ENCODE results near the gene FOXO1. TPM values are rescaled to one million over a fixed set of nuclear protein-coding genes. Genes with fewer than 3 reads are reported as not detected.

FOXO1 gene
- total RNA-seq, 1 donor from 2014 or later: 4.2 TPM

DNA sequence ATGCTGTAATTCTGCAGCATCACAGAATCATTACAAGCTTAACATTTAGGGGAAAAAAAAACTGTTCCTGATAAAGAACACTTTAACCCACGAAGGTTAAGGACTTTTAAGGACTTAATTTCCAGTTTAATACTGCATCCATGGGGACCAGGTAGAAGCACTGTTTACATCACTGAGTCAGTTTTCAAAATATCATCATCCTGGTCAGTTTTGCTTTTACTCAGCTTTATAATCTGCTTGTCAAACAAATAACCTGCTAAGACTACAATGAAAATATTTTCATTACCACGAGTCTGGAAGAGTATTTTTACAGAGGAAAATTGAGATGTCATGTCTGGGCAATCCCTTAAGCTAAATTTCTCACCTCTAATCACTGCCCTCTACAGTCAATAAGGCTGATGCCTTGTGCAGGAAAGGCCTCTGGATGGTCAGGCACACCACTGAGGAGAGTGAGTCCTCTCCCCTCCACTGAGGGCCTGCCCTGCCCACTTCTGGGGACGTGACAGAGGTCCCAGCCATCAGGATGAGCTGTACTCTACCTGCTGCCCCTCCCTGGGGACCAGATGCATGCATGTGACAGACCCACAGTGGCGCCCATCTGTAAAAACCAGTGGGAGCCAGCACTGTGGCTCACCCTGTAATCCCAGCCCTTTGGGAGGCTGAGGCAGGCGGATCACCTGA lies 31.0 kb downstream of the FOXO1 start:
- DNase-seq: no peak

DNA sequence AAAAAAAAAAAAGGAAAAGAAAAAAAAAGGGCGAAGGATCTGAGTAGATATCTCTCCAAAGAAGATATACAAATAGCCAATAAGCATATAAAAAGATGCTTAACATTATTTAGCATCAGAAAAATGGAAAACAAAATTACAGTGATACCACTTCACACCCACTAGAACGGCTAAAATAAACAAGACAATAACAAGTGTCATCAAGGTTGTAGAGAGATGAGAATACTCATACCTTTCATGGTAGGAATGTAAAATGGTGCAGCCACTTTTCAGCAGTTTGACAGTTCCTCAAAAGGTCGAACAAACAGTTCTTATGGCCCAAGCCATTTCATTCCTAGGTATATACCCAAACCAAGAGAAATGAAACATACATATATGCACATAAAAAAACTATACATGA lies 33.5 kb downstream of the FOXO1 start:
- no peak for DNase-seq

DNA sequence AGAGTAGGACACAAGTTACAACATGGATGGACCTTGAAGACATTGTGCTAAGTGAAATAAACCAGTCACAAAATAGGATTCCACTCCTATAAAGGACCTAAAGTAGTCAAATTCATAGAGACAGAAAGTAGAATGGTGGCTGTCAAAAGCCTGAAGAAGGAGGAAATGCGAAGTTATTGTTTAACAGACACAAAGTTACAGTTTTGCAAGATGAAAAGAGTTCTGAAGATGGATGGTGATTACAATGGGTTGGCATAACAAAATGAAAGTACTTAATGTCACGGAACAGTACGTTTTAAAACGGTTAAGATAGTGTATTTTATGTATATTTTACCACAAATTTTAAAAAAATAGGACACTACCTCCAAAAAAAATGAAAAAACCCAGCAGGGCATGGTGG lies 34.8 kb downstream of the FOXO1 start:
- no peak for DNase-seq

DNA sequence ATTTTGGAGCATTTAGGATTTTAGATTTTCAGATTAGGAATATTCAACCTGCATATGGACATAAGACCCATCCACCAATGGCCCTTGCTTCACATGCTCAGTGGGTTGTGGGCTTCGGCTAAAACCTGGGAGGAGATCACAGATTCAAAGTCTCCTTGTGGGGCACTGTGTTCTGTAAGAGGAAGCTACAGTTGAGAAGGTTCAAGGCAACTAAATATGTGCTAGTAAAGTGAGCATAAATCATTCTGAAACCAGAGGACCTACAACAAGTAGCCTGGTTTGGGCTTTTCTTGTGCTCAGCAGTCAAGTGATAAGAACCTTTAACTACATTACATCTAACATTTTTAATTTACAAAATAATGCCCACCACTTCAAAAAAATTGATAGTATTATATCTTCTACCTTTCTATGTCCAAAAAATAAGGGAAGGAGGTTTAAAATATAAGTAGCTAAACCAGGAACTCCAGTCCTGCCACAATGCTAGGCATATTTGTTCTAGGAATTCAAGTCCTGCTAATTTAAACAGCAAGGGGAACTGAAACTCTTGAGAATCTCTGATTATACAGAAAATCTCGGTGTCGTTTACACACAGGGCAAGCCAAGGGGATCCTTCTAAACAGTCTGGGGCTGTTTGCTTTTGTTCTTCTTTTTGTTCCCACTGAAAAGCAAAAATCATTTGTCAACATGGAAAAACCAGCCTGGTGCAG lies 36.6 kb downstream of the FOXO1 start:
- DNase-seq: no peak

DNA sequence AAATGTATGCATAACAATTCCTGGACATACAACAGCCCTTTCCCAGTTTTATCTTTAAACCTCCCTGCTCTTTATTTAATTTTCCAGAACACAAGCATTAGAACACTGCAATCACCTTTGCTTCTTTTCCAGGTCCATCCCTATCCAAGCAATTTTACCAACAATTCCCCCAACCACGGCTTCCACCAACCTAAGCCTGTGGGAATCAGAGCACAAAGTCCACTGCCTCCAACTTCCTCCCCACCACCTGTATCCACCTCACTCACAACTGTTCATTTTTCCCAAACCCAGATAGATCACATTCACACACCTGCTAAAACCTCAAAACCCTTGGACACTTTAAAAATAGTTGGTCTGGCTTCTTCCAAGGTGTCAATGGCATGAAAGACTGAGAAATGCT lies 39.5 kb downstream of the FOXO1 start:
- DNase-seq: no peak

DNA sequence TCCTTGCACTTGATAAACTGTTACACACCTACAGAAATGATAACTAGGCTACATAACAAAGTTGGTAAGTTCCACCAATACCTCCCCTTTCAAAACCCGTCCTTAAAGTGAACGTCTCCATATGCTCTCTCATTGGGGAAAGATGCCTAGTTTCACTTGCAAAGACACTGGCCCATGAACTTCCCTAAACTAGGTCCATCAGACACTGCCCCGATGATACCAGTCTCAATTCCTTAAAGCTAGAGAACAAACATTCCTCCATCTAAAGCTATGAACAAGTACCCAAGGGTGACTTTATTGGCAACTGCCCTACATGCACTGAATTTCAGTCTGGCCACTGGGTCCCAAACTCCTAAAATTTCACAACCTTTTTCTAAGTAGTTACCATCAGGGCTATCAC lies 39.9 kb downstream of the FOXO1 start:
- DNase-seq: no peak

DNA sequence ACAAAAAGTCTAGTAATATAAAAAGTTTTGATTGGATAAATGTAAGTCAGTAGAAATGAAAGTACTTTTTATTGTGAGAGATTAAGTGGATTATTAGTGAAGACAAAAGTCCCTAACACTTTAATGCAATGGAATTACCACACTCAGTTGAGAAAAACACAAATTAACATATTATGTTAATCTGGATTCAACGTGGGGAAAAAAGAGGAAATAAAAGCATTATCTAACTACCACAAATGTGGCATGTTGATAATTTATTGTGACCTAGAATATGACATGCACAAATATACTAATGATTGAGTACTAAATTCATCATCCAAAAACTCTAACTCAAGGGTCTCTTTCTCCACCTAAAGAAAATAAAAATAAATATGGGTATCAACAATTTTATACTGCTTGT lies 41.5 kb downstream of the FOXO1 start:
- DNase-seq: no peak

DNA sequence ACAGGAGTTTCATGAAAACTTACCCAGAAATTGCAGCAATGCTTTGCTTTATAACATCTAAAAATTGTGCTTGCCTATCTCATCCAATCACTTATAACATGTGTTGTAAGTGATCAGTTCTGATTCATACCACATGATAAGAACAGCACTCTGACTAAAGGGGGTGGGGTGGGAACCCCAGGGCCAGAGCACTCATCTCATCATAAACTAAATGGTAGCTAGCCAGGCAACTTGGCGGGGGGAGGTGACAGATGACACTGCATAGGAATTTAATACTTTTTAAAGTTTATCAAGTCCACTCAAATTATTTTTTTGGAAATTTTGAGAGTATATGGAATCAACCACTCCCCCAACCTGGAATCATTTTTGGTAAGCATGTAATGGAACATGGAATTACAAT lies 42.1 kb downstream of the FOXO1 start:
- no peak for DNase-seq

DNA sequence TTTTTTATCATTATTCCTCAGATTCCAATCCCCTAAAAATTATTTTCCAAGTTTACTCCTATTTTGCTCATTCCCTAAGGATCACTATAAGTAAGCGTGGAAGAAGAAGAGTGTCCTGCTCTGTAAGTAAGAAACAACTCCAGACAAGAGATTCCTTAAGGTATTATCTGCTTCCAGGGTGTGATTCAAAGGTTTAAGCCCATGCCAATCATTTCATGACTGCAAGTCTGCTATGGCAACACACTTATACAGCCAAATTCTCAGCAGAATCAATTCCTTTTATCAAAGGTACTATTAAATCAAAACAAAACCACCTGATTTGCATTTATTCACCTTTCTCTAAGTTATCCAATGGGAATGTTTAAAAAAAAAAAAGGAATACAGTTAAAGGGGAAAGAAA lies 43.7 kb downstream of the FOXO1 start:
- no peak for DNase-seq

DNA sequence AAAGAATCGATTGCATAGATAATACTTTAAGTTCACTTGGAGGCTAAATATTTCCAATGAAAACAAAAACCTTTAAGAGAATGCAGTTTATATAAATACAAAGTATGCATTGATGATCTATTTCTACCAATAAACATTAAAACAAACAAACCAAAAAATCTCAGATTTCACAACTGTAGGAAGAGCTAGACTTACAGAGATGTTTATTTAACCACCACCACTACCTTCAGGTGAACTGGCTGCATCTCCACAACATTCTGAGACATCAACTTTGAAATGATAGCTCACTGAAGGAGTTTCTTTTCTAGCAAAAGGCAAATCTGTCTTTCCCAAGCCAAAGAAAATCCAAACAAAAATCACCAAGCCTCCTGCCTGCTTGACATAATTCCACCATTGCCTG lies 44.2 kb downstream of the FOXO1 start:
- DNase-seq: no peak

DNA sequence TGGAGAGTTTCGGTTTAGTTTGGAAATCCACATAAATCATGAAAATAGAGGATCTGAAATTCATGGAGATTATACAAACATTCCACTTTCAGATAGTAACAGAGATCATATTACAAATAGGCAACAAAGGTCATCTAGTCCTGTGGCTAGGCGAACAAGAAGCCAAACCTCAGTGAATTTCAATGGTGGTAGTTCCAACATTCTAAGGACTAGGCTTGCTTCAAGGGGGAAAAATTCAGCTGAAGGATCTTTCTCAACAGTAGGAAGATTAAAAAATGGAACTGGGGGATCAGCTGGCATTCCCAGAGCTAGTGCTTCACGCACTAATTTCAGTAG lies 47.0 kb downstream of the FOXO1 start:
- no peak for DNase-seq

DNA sequence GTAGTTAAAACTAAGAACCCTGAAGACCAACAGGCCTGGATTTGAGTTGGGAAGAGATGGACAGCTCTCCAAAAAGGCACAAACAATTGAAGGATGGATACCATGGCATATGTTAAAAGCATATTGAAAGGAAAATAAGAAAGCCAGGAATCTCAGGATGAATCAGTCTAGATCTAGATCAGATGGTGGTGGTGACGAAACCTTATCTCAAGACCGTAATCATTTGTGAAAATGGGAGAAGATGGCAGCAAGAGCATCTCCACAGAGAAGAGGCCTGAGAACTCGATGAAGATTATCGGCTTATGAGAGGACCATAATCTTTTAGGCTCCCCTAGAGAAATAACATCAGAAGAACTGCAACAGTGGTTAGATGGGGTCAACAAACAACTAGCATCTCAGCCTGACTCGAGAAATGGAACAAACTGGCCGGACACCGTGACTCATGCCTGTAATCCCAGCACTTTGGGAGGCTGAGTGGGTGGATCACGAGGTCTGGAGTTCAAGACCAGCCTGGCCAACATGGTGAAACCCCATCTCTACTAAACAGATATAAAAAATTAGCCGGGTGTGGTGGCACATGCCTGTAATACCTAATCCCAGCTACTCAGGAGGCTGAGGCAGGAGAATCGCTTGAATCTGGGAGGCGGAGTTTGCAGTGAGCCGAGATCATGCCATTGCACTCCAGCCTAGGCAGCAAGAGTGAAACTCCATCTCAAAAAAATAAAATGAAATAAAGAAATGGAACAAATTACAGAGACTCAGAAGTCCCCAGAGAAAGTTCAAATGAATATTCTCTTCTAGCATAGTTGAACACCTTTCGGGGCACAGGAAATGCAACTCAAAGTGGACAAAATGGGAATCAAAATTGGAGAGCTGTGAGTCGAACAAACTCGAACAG lies 47.6 kb downstream of the FOXO1 start:
- no peak for DNase-seq

DNA sequence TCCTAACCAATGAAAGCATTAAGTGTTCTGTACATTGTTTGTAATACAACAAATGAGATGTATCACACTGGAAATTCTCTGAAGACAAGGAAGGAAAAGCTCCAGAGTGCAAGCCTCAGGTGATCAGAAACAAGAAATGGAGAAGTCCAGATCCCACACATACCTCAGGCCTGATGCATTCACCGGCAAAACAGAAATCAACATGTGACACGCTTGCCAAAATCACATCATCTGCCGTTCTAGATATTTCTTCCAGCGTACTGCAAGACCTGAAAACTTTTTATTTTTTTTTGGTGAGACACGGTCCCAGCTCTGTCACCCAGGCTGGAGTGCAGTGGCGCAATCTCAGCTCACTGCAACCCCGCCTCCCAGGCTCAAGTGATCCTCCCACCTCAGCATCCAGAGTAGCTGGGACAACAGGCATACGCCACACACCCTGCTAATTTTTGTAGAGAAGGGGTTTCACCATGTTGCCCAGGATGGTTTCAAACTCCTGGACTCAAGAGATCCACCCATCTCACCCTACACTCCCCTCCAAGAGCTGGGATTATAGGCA lies 48.6 kb downstream of the FOXO1 start:
- DNase-seq: no peak

DNA sequence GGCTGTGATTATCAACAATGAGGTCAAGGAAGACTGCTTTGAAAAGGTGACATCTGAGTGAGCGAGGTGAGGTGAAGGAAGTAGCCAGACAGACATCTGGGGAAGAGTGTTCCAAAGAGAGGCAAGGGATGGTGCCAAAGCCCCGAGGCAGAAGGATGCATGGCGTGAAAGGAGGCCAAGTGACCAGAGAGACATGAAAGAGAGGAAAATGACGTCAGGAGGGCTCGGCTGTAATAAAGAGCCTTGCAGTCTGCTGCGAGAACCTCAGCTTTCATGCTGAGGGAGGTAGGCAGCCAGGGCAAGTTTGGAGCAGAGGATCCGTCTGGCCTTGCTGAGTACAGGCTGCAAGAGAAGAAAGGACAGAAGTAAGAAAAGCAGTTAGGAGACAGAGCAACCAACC lies 50.8 kb downstream of the FOXO1 start:
- no peak for DNase-seq

DNA sequence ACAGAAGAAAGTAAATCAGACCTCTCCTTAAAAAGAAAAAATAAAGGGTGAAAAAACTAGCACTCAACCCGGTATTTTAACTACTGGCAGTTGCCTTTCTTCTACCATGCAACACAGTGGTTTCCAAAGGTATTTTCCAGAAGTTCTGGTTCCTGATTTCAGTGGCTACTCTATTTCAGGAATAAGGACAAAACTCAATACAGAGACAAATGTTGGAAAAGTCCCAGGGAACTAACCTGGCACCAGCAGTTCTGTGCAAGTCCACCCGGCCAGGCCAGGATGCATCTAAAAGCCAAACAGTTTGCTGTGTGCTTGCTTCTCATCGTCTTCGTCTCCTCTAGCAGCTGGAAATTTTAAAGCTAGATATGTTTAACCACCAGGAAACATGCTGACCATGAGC lies 52.5 kb downstream of the FOXO1 start:
- no peak for DNase-seq

DNA sequence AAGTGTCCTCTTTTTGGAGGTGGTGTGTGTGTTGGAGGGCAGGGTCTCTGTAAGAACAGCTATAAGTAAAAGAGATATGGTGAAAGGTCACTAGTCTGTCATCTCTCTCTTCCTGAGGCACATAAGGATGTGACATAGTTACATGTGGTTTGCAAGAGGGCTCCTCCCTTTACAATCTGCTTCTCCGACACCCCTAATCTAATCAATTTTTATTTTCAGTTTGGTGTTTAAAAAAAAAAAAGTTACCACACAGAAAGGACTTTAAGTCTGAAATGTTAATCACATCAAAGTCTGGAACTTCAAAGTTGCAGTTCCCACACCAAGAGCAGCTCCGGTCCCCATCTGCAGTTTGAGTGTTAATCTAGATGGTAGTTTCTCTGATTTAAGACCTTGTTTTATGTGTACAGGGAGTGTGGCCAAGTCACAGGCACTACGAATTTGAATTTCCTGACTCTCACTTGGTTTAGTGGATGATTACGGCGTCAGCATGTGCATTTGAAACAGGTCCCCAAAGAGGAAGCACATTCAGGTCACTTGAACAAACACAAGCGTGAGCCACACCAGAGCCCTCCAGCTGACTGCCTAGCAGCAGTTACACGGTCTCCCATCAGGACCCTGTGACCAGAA lies 53.1 kb downstream of the FOXO1 start:
- DNase-seq: peak; percentile 10

DNA sequence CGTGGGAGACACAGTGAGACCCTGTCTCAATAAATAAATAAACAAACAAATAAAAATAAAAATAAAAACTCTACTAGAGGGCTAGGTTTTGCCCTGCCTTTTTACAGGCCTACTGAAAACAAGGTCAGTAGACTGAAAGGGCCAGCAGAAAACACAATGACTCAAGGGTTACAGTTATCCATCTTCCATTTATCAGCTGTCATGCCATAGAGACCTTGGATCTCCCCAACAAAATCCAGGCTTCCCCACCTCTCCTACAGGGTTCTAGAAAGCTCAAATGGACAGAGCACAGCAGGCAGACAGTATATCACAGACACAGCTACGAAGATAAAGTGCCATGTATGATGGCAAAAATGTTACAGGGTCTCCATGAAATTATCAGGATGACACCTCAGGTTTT lies 54.4 kb downstream of the FOXO1 start:
- DNase-seq: no peak

DNA sequence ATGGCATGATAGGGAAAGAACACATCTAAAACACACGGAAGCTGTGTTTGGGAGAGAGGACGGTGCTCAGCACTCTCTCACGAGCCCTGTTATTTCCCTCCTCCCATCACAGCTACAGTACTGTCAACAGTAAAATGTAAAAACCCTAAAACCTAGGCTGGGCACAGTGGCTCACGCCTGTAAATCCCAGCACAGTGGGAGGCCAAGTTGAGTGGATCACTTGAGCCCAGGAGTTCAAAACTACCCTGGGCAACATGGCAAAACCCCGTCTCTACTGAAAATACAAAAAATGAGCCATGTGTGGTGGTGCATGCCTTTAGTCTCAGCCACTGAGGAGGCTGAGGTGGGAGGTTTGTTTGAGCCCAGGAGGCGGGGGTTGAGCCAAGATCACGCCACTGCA lies 54.8 kb downstream of the FOXO1 start:
- DNase-seq: no peak

DNA sequence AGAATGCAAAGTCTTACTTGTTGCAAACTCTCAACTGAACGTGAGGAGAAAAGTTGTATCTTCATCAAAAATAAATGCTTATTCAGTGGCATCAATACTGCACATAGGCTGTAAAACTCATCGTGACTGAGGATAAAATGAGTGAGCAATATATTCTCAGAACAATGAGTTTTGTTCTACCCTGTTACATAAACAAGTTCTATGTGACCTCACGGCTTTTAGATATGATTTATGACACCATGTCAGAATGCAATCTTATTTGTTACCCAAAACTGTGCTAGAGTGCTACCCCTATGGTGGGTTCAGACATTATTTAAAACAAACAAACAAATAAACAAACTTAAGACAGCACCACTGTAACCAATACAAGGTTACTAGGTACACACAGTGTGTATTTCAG lies 55.4 kb downstream of the FOXO1 start:
- DNase-seq: no peak

DNA sequence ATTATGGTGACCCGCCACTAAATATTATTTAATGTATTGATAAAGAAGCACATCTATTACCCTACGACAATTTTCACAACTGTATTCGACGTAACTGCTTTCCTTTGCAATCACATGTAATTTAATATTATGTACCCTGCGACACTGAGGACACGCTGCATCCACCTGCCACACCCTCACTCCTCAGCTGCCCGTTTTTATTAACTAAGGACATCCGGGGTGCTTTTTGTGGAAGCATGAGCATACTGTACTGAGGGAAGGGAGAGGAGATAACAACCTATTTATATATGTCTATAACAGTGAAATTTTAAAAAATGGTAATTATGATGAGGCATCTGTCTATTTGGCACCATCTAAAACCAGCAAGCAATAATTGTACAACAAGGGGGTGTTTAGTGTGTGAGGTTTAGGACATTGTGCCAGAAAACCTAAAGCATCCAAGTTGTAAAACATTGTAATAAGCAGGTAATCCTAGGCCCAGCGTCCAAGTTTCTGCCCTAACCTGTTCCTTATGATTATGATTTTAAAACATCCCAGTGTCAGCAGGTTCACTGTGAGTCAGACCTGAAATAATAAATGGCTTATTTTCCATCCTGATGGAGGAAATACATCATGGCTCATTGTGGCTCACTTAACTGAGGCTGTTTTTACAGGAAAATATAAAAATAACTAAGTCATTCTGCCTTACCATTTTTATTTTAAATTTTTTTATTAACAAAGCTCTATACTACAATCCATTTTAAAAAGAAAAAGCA lies 56.3 kb downstream of the FOXO1 start:
- DNase-seq: no peak

DNA sequence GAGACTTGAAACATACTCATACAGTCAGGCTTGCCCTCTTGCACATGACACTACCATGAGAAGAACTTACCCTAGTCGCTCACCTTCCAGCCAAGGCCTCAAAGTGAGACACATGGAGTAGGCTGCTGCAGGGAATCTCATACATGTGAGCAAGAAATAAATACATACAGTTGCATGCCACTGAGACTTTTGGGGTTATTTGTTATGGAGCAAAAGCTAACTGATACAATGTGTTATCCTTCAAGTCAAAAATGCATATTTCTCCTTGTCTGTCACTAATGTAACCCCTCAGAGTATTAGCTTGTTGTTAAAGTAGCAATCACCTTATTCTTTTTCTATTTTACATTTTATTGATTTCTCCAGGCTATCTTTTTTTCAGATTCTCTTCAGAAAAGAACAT lies 58.1 kb downstream of the FOXO1 start:
- no peak for DNase-seq

DNA sequence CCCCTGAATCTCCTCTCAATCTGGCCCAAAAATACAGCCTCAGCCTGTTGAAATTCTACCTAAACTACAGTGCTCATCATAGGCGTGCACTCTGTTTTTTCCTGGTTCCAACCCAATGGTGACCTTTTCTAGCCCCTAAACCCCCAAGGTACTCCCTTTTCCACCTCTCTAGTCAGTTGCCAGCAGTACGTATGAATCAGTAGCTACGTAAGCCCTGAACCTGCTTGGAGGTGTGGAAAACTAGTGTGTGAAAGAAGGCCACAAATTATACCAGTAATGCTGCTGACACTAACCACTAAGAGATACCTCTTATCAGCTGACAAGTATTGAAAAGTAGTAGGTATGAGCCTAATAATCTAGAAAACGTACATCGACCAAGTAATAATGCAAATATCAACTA lies 60.9 kb downstream of the FOXO1 start:
- DNase-seq: no peak

Data from occipital lobe (tissue), 2 donors.